Uterus (tissue), 4 donors: Measurements from ENCODE around the gene NCL. TPM values are rescaled to one million over a fixed set of nuclear protein-coding genes. Genes with fewer than 3 reads are reported as not detected.

ENCODE experiments used
- DNase-seq, 2 donors: peaks; one replicate each; pipeline ENCODE4 v3.0.0-alpha.2; 2019 to 2020
- H3K27ac ChIP-seq, 2 donors: fragments of 200-600 bp; sonication (generic); 1 replicate in 1 of 2; 2 replicates in 1 of 2; pipeline ENCODE4 v1.5.1; 2016 to 2018
- H3K27me3 ChIP-seq, 2 donors: fragments of 200-600 bp; sonication (generic); one replicate each; pipeline ENCODE4 v1.5.1; 2018 to 2019; ENCODE audit warnings: control low read depth in 1 of 2
- H3K36me3 ChIP-seq, 2 donors: fragments of 200-600 bp; sonication (generic); one replicate each; pipeline ENCODE4 v1.5.1; 2019; ENCODE audit warnings: control low read depth in 1 of 2
- H3K4me1 ChIP-seq, 2 donors: fragments of 200-600 bp; sonication (generic); one replicate each; pipeline ENCODE4 v1.5.1; 2018 to 2019; ENCODE audit warnings: control low read depth in 1 of 2
- H3K4me3 ChIP-seq, 2 donors: fragments of 200-600 bp; sonication (generic); 1 replicate in 1 of 2; 2 replicates in 1 of 2; pipeline ENCODE4 v1.5.1; 2018 to 2019; ENCODE audit warnings: mild to moderate bottlenecking in 1 of 2
- H3K9me3 ChIP-seq, 2 donors: fragments of 200-600 bp; sonication (generic); one replicate each; pipeline ENCODE4 v1.5.1; 2019; ENCODE audit warnings: control low read depth in 1 of 2
- POLR2A ChIP-seq, 2 donors: fragments of 450-650 bp; IDR thresholded peaks; one replicate each; pipeline ENCODE4 v1.6.1; 2016; ENCODE audit warnings: antibody characterized with exemption in 2 of 2, mild to moderate bottlenecking in 1 of 2, moderate library complexity in 1 of 2
- intact Hi-C: fragments of 100-400 bp; cut with DNase I; formaldehyde crosslinking; loops from one replicate; pipeline ENCODE4 v1.15.1; 2023; ENCODE audit warnings: low total_unique reads
- total RNA-seq, 4 donors: library from RNA; depleted of rRNA in 3 of 4; stranded (reverse); fragments of >200 nt in 3 of 4; gene quantifications; one replicate each; pipeline versions ENCODE4 v1.1.0 to v1.2.4, GENCODE V29; 2014 to 2023
- TF ChIP-seq, protein P1 (sequence below), 4 experiments: fragments of 200-600 bp in 2 of 4; fragments of 450-650 bp in 2 of 4; sonication (generic) in 2 of 4; IDR thresholded peaks; one replicate each; pipeline ENCODE4 v1.5.1; 2016 to 2019; ENCODE audit warnings: antibody characterized with exemption in 4 of 4, mild to moderate bottlenecking in 2 of 4, moderate library complexity in 1 of 4
- donor health status: DM: yes; HTN: yes; CAD: no.

NCL gene
- total RNA-seq, 4 donors from 2014 or later = 68.8 to 429 (median 129) TPM

DNA sequence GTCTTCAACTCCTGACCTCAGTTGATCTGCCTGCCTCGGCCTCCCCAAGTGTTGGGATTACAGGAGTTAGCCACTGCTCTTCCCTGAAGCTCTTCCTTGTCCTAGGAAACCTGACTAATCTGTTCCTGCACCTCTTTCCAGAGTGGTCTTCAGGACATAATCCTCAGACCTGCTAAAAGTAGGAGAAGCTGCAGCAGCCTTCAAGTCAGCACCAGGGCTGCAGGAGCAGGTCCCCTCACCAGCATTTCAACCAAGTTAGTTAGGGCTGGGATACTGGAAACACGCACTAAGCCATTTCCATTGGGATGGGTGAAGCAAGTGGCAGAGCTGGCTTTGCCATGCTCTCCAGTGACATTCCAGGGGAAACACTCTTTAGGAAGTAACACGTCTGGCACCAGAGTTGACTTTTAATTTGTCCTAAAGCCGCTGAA, 9.9 kb downstream of the NCL start:
- no peaks in the 10 kb centered on the region for H3K4me1 ChIP-seq
- H3K9me3 ChIP-seq = no peaks in the 10 kb centered on the region
- no peak overlapping the region for H3K4me3 ChIP-seq
- H3K36me3 ChIP-seq = no peaks in the 10 kb centered on the region
- intact Hi-C loops = no loop called here
- no peak for DNase-seq
- no peak for TF ChIP-seq POLR2A (IDR thresholded peaks at IDR 0.05)
- TF ChIP-seq, protein P1, sequence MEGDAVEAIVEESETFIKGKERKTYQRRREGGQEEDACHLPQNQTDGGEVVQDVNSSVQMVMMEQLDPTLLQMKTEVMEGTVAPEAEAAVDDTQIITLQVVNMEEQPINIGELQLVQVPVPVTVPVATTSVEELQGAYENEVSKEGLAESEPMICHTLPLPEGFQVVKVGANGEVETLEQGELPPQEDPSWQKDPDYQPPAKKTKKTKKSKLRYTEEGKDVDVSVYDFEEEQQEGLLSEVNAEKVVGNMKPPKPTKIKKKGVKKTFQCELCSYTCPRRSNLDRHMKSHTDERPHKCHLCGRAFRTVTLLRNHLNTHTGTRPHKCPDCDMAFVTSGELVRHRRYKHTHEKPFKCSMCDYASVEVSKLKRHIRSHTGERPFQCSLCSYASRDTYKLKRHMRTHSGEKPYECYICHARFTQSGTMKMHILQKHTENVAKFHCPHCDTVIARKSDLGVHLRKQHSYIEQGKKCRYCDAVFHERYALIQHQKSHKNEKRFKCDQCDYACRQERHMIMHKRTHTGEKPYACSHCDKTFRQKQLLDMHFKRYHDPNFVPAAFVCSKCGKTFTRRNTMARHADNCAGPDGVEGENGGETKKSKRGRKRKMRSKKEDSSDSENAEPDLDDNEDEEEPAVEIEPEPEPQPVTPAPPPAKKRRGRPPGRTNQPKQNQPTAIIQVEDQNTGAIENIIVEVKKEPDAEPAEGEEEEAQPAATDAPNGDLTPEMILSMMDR (IDR thresholded peaks at IDR 0.05) = no peak
- no peaks in the 10 kb centered on the region for H3K27me3 ChIP-seq
- no peak overlapping the region for H3K27ac ChIP-seq

DNA sequence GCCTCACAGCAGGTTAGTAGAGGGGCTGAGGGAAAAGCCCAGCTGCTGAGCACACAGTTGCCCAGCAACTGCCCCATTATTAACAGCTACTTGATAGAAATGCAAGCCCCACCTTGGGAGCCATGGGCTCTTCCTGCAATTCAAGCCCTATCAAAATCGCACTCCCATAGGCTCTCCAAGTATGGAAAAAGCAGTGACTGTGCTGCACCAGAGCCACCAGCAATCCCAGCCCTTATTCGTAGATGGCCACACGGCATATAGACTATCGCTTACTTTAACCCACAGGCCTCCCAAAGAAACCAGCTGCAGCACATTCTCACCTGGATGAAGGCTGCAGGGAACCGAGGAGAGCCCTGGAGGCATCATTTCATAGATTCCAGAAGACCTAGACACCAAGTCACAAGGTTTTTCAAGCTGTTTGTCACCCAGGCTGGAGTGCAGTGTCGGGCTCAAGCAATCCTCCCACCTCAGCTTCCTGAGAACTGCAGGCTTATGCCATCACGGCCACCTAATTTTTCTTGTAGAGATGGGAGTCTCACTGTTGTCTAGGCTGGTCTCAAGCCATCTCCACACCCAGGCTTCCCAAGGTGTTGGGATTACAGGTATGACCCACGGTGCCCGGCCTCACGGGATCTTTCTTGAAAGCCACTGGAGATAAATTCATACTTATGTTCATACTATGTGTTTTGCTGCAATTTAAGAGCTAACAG, 11.3 kb downstream of the NCL start:
- DNase-seq = no peak
- no peaks in the 10 kb centered on the region for H3K27me3 ChIP-seq
- H3K4me1 ChIP-seq = no peaks in the 10 kb centered on the region
- no peaks in the 10 kb centered on the region for H3K36me3 ChIP-seq
- H3K9me3 ChIP-seq = no peaks in the 10 kb centered on the region
- no peak overlapping the region for H3K27ac ChIP-seq
- intact Hi-C loops = no loop called here
- no peak overlapping the region for H3K4me3 ChIP-seq
- no peak for TF ChIP-seq POLR2A (IDR thresholded peaks at IDR 0.05)
- TF ChIP-seq, protein P1 (IDR thresholded peaks at IDR 0.05) = no peak

DNA sequence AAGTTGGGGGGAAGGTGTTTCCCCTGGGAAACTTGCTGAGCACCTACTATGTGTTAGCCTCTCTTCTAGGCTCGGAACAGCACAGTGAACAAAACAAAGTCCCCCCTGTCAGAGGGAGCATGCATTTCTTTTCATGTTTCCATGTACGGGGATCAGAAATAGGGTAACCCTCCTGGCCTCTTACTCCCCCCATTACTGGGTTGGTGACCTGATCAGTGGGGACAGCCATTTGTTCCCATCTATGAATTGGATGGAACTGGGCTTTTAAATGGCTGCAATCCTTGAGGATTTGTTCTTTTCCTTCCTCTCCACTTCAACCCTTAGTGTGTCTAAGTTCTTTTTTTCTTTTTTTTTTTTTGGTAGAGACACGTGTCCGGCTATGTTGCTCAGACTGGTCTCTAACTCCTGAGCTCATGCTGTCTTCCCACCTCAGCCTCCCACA, 13.7 kb downstream of the NCL start:
- no peak for DNase-seq
- Histone ChIP-seq H3K27me3 (no peaks in the 10 kb centered on the region), H3K4me1 (no peaks in the 10 kb centered on the region), H3K27ac (no peak overlapping the region), H3K36me3 (no peaks in the 10 kb centered on the region), H3K9me3 (no peaks in the 10 kb centered on the region), H3K4me3 (no peak overlapping the region)
- TF ChIP-seq, protein P1 (IDR thresholded peaks at IDR 0.05) = no peak
- no peak for TF ChIP-seq POLR2A (IDR thresholded peaks at IDR 0.05)
- intact Hi-C loops = no loop called here

DNA sequence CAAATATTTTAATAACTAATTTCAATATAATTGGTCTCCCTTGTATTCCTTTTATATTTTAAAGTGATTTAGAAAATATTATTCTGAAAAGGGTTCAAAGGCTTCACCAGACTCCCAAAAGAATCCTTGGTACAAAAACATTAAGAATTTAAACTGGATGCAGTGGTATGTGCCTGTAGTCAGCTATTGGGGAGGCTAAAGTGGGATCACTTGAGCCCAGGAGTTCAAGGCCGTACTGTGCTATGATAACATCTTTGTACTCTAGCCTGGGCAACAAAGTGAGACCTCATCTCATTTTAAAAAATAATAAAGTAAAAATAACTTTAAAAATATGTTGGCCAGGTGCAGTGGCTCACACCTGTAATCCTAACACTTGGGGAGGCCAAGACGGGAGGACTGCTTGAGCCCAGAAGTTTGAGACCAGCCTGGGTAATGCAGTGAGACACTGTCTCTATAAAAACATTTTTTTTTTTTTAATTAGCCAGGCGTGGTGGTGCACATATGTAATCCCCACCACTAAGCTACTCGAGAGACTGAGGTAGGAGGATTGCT, 14.7 kb downstream of the NCL start:
- Histone ChIP-seq H3K9me3 (no peaks in the 10 kb centered on the region), H3K27ac (no peak overlapping the region), H3K4me3 (no peak overlapping the region), H3K4me1 (no peaks in the 10 kb centered on the region), H3K27me3 (no peaks in the 10 kb centered on the region), H3K36me3 (no peaks in the 10 kb centered on the region)
- DNase-seq = no peak
- TF ChIP-seq, protein P1 (IDR thresholded peaks at IDR 0.05) = no peak
- no peak for TF ChIP-seq POLR2A (IDR thresholded peaks at IDR 0.05)
- intact Hi-C loops = no loop called here

DNA sequence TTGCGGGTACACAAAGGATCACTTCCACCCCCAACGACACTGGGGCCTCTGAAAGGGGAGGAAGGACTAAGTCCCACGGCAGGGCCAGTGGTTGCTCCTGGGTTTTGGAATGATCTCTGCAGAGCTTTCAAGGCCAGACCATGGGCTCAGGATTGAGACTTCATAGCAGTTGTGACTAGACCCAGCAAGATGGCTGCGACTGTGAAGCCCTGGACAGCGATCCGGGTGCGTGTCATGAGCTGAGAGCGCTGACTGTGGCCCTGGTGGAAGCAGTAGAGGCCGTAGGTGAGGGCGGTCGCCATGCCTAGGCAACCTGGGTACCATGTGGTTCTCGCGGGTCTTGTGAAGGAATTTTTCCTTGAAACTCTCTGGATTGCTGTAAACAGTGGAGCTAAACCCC, 27.3 kb downstream of the NCL start:
- Histone ChIP-seq H3K36me3 (no peaks in the 10 kb centered on the region), H3K27me3 (no peaks in the 10 kb centered on the region), H3K4me3 (no peak overlapping the region), H3K9me3 (no peaks in the 10 kb centered on the region), H3K27ac (no peak overlapping the region), H3K4me1 (no peaks in the 10 kb centered on the region)
- no peak for DNase-seq
- intact Hi-C loops = no loop called here
- TF ChIP-seq, protein P1 (IDR thresholded peaks at IDR 0.05) = no peak
- no peak for TF ChIP-seq POLR2A (IDR thresholded peaks at IDR 0.05)
